H9 (cell line): ENCODE measurements around the gene DISC1. TPM values are rescaled to one million over a fixed set of nuclear protein-coding genes. Genes with fewer than 3 reads are reported as not detected.

ENCODE experiments used
- DNase-seq: peaks from one replicate; pipeline ENCODE4 v3.0.0-alpha.2; 2017
- H2AFZ ChIP-seq: one replicate; pipeline ENCODE4 v1.6.1; 2013; ENCODE audit warnings: mild to moderate bottlenecking, low read length, control low read depth, moderate library complexity
- H2AK5ac ChIP-seq: 2 replicates; pipeline ENCODE4 v1.6.1; 2013; ENCODE audit warnings: low read length, control low read depth, mixed read lengths; ENCODE audit not compliant: insufficient read length
- H2BK120ac ChIP-seq: one replicate; pipeline ENCODE4 v1.6.1; 2013; ENCODE audit warnings: low read depth, mild to moderate bottlenecking, low read length, control low read depth, inconsistent platforms; ENCODE audit not compliant: poor library complexity, severe bottlenecking
- H2BK12ac ChIP-seq: 2 replicates; pipeline ENCODE4 v1.6.1; 2013; ENCODE audit warnings: low read length, control low read depth, mixed read lengths, low read depth; ENCODE audit not compliant: insufficient read length
- H2BK15ac ChIP-seq: 2 replicates; pipeline ENCODE4 v1.6.1; 2013; ENCODE audit warnings: low read depth, low read length, control low read depth
- H2BK20ac ChIP-seq: one replicate; pipeline ENCODE4 v1.6.1; 2013; ENCODE audit warnings: low read depth, mild to moderate bottlenecking, low read length, control low read depth, inconsistent platforms; ENCODE audit not compliant: poor library complexity, severe bottlenecking
- H2BK5ac ChIP-seq: 2 replicates; pipeline ENCODE4 v1.6.1; 2013; ENCODE audit warnings: low read length, control low read depth, mixed read lengths; ENCODE audit not compliant: insufficient read length
- H3K14ac ChIP-seq: 2 replicates; pipeline ENCODE4 v1.6.1; 2013; ENCODE audit warnings: low read length, control low read depth; ENCODE audit not compliant: insufficient read depth
- H3K18ac ChIP-seq: 2 replicates; pipeline ENCODE4 v1.6.1; 2013; ENCODE audit warnings: low read depth, mild to moderate bottlenecking, mixed read lengths, low read length, control low read depth; ENCODE audit not compliant: insufficient read length
- H3K23ac ChIP-seq: 2 replicates; pipeline ENCODE4 v1.6.1; 2013; ENCODE audit warnings: low read length, control low read depth, mixed read lengths, low read depth; ENCODE audit not compliant: insufficient read length
- H3K23me2 ChIP-seq: 2 replicates; pipeline ENCODE4 v1.6.1; 2013; ENCODE audit warnings: low read depth, mild to moderate bottlenecking, mixed read lengths, low read length, control low read depth; ENCODE audit not compliant: insufficient read length, poor library complexity, severe bottlenecking
- H3K27ac ChIP-seq: 2 replicates; pipeline ENCODE4 v1.5.1; 2013; ENCODE audit warnings: low read length, control low read depth, mixed read lengths, low read depth; ENCODE audit not compliant: insufficient read length
- H3K27me3 ChIP-seq: 2 replicates; pipeline ENCODE4 v1.6.1; 2013; ENCODE audit warnings: low read length, control low read depth, inconsistent platforms; ENCODE audit not compliant: insufficient read depth
- H3K4ac ChIP-seq: 2 replicates; pipeline ENCODE4 v1.6.1; 2013; ENCODE audit warnings: low read depth, mild to moderate bottlenecking, control low read depth, inconsistent platforms, low read length, moderate library complexity
- H3K4me1 ChIP-seq: 2 replicates; pipeline ENCODE4 v1.6.1; 2013; ENCODE audit warnings: low read length, control low read depth, inconsistent platforms; ENCODE audit not compliant: insufficient read depth
- H3K4me2 ChIP-seq: 2 replicates; pipeline ENCODE4 v1.6.1; 2013; ENCODE audit warnings: low read length, control low read depth, mixed read lengths; ENCODE audit not compliant: insufficient read length, insufficient read depth
- H3K56ac ChIP-seq: 2 replicates; pipeline ENCODE4 v1.6.1; 2013; ENCODE audit warnings: low read depth, mild to moderate bottlenecking, mixed read lengths, low read length, control low read depth; ENCODE audit not compliant: insufficient read length
- H3K79me1 ChIP-seq: 2 replicates; pipeline ENCODE4 v1.6.1; 2013; ENCODE audit warnings: low read depth, mild to moderate bottlenecking, moderate library complexity, low read length, control low read depth, inconsistent platforms; ENCODE audit not compliant: insufficient read depth, poor library complexity, severe bottlenecking
- H3K79me2 ChIP-seq: 2 replicates; pipeline ENCODE4 v1.6.1; 2013; ENCODE audit warnings: low read length, control low read depth, inconsistent platforms; ENCODE audit not compliant: insufficient read depth
- H3K9ac ChIP-seq: 2 replicates; pipeline ENCODE4 v1.6.1; 2013; ENCODE audit warnings: low read length, control low read depth, mixed read lengths; ENCODE audit not compliant: insufficient read length; ENCODE audit errors: extremely low read depth
- H3K9me3 ChIP-seq: one replicate; pipeline ENCODE4 v1.6.1; 2013; ENCODE audit warnings: low read depth, low read length, inconsistent platforms; ENCODE audit not compliant: control insufficient read depth
- H3T11ph ChIP-seq: one replicate; pipeline ENCODE4 v1.6.1; 2013; ENCODE audit warnings: mild to moderate bottlenecking, low read length, control low read depth, inconsistent platforms
- H4K20me1 ChIP-seq: one replicate; pipeline ENCODE4 v1.6.1; 2013; ENCODE audit not compliant: control insufficient read depth, insufficient read length, insufficient read depth
- H4K5ac ChIP-seq: 2 replicates; pipeline ENCODE4 v1.6.1; 2013; ENCODE audit warnings: low read depth, mild to moderate bottlenecking, mixed read lengths, low read length, control low read depth; ENCODE audit not compliant: insufficient read length
- H4K8ac ChIP-seq: replicated peaks from 2 replicates; pipeline ENCODE4 v1.6.1; 2013; ENCODE audit warnings: low read length, control low read depth, mixed read lengths, low read depth; ENCODE audit not compliant: insufficient read length
- H4K91ac ChIP-seq: 2 replicates; pipeline ENCODE4 v1.6.1; 2013; ENCODE audit warnings: low read depth, mild to moderate bottlenecking, moderate library complexity, mixed read lengths, low read length, control low read depth; ENCODE audit not compliant: insufficient read length
- H3K27ac Mint-ChIP-seq, 3 experiments: 2 replicates in 2 of 3; 3 replicates in 1 of 3; pipeline ENCODE4 v1.8.0; 2020 to 2021; ENCODE audit warnings: mixed read lengths in 3 of 3, mild to moderate bottlenecking in 1 of 3, moderate library complexity in 1 of 3
- H3K27me3 Mint-ChIP-seq: 2 replicates; pipeline ENCODE4 v1.8.0; 2021; ENCODE audit warnings: low read depth, mild to moderate bottlenecking, moderate library complexity, mixed read lengths
- H3K36me3 Mint-ChIP-seq, 3 experiments: 2 replicates in 2 of 3; 3 replicates in 1 of 3; pipeline ENCODE4 v1.8.0; 2020 to 2021; ENCODE audit warnings: low read depth in 3 of 3, mixed read lengths in 3 of 3; ENCODE audit not compliant: insufficient read depth in 1 of 3
- H3K4me1 Mint-ChIP-seq, 2 experiments: 2 replicates each; pipeline ENCODE4 v1.8.0; 2020; ENCODE audit warnings: mixed read lengths in 2 of 2
- H3K4me3 Mint-ChIP-seq, 2 experiments: 2 replicates in 1 of 2; 3 replicates in 1 of 2; pipeline ENCODE4 v1.8.0; 2020 to 2021; ENCODE audit warnings: mild to moderate bottlenecking in 2 of 2, mixed read lengths in 2 of 2, moderate library complexity in 1 of 2
- H3K9me3 Mint-ChIP-seq, 2 experiments: 2 replicates in 1 of 2; 3 replicates in 1 of 2; pipeline ENCODE4 v1.8.0; 2020; ENCODE audit warnings: mild to moderate bottlenecking in 2 of 2, mixed read lengths in 2 of 2, moderate library complexity in 1 of 2
- WGBS: extraction: QIAGEN DNeasy Blood & Tissue Kit; methylation state at CpG from one replicate; pipeline ENCODE4 v1.1.7; 2013; ENCODE audit warnings: missing lambda C conversion rate, low lambda C conversion rate, mixed read lengths; ENCODE audit not compliant: insufficient read length; ENCODE audit errors: extremely low coverage; 5-methylcytosine and 5-hydroxymethylcytosine counted together
- total RNA-seq: library from RNA; stranded (reverse); gene quantifications from 2 replicates; pipeline ENCODE4 v1.2.1, GENCODE V29; 2021
- TF ChIP-seq, protein P1 (sequence below): fragments of 200-600 bp; sonication (generic); conservative IDR thresholded peaks from 3 replicates; pipeline ENCODE4 v1.8.0; 2021; ENCODE audit warnings: antibody characterized with exemption, mild to moderate bottlenecking

Gene DISC1
- total RNA-seq, 1 experiment from 2014 or later, result 2.5 TPM

DNA sequence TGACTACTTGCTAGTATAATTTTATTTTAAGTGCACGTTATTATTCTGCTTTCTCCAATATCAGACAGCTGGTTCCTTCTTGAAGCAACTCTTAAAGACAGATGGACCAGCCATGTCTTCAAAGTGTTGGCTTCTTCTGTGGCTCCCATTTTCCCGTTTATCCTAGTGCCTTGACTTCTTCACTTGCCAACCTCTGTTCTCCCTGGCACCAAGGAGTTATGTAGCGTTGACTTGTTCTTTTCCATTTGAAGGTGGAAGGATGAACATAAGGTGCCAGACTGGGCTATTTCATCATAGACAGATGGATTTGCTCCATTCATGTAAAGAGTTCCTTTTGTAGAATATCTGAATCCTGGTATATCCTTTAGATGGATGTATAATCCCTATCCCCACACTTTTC is 260.6 kb downstream of the DISC1 start:
- H3K27ac Mint-ChIP-seq, result no peak overlapping the region
- WGBS, result no CpG with 5 or more reads among the region's 3 CpGs
- 0 out of 7 replicates have a peak, but pooled peaks cover 0 to 2% (median 0%) of the 10 kb centered on the region in 3 experiments for H3K36me3 Mint-ChIP-seq
- no peak overlapping the region for H3K4me3 Mint-ChIP-seq
- no peak overlapping the region for H2BK15ac ChIP-seq
- H3K4ac ChIP-seq, result no peak overlapping the region
- no peaks in the 10 kb centered on the region for H3K79me2 ChIP-seq
- H3K4me2 ChIP-seq, result no peak overlapping the region
- no peaks in the 10 kb centered on the region for H3K79me1 ChIP-seq
- H2BK120ac ChIP-seq, result no peak overlapping the region
- H3K23ac ChIP-seq, result no peak overlapping the region
- H4K8ac ChIP-seq, result no peak overlapping the region
- no peak for DNase-seq
- H4K5ac ChIP-seq, result no peak overlapping the region
- H2AFZ ChIP-seq, result no peak overlapping the region
- no peak overlapping the region for H4K91ac ChIP-seq
- H3K4me1 ChIP-seq, result no peaks in the 10 kb centered on the region
- no peaks in the 10 kb centered on the region for H3K9me3 ChIP-seq
- H3T11ph ChIP-seq, result no peak overlapping the region
- no peak overlapping the region for H3K9ac ChIP-seq
- H2AK5ac ChIP-seq, result no peak overlapping the region
- no peaks in the 10 kb centered on the region for H3K27me3 ChIP-seq
- H2BK12ac ChIP-seq, result no peak overlapping the region
- TF ChIP-seq, protein P1, sequence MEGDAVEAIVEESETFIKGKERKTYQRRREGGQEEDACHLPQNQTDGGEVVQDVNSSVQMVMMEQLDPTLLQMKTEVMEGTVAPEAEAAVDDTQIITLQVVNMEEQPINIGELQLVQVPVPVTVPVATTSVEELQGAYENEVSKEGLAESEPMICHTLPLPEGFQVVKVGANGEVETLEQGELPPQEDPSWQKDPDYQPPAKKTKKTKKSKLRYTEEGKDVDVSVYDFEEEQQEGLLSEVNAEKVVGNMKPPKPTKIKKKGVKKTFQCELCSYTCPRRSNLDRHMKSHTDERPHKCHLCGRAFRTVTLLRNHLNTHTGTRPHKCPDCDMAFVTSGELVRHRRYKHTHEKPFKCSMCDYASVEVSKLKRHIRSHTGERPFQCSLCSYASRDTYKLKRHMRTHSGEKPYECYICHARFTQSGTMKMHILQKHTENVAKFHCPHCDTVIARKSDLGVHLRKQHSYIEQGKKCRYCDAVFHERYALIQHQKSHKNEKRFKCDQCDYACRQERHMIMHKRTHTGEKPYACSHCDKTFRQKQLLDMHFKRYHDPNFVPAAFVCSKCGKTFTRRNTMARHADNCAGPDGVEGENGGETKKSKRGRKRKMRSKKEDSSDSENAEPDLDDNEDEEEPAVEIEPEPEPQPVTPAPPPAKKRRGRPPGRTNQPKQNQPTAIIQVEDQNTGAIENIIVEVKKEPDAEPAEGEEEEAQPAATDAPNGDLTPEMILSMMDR, result no peak
- H3K23me2 ChIP-seq, result no peaks in the 10 kb centered on the region
- H3K4me1 Mint-ChIP-seq, result peaks cover 4 to 5% of the 10 kb centered on the region in 2 experiments
- H3K9me3 Mint-ChIP-seq, result no peaks in the 10 kb centered on the region
- peaks cover 11% of the 10 kb centered on the region for H3K27me3 Mint-ChIP-seq
- no peak overlapping the region for H3K27ac ChIP-seq
- no peak overlapping the region for H3K56ac ChIP-seq
- no peaks in the 10 kb centered on the region for H4K20me1 ChIP-seq
- H2BK20ac ChIP-seq, result no peak overlapping the region
- no peak overlapping the region for H3K18ac ChIP-seq
- H2BK5ac ChIP-seq, result no peak overlapping the region
- H3K14ac ChIP-seq, result no peak overlapping the region
